GM19324 (cell line): Measurements from ENCODE around the gene ELF2.
"Not testable (repeated sequence)": the region's sequence is repeated elsewhere in the genome, so short reads cannot be mapped to it uniquely, and the experiment has no call there.

Source experiments
- ATAC-seq: cut with Tn5 transposase; IDR thresholded peaks from one replicate; pipeline ENCODE4 v1.9.1; 2021; ENCODE audit warnings: mild to moderate bottlenecking, moderate library complexity; ENCODE audit not compliant: unreplicated experiment, low FRiP score

The ELF2 gene

GRCh38 chr4:139144911-139145551, 32.0 kb downstream of the ELF2 start:
- no peak for ATAC-seq

GRCh38 chr4:139144161-139144859, 32.7 kb downstream of the ELF2 start:
- no peak for ATAC-seq

GRCh38 chr4:139142980-139143379, 34.0 kb downstream of the ELF2 start:
- ATAC-seq = no peak

GRCh38 chr4:139142087-139142486, 34.9 kb downstream of the ELF2 start:
- no peak for ATAC-seq

- no peak for ATAC-seq
Measured at GRCh38 chr4:139137763-139138162, 39.3 kb downstream of the ELF2 start.

- no peak for ATAC-seq
Measured at GRCh38 chr4:139134403-139134802, 42.6 kb downstream of the ELF2 start.

GRCh38 chr4:139131209-139131870, 45.7 kb downstream of the ELF2 start:
- no peak for ATAC-seq

- ATAC-seq = no peak
Measured at GRCh38 chr4:139129206-139129605, 47.8 kb downstream of the ELF2 start.

- no peak for ATAC-seq
Measured at GRCh38 chr4:139126898-139127297, 50.1 kb downstream of the ELF2 start.

- no peak for ATAC-seq
Measured at GRCh38 chr4:139123910-139124309, 53.1 kb downstream of the ELF2 start.

GRCh38 chr4:139118365-139118764, 58.7 kb downstream of the ELF2 start:
- ATAC-seq = no peak

- no peak for ATAC-seq
Measured at GRCh38 chr4:139115226-139115625, 61.8 kb downstream of the ELF2 start.

- not testable (repeated sequence) for ATAC-seq
Measured at GRCh38 chr4:139114795-139115194, 62.2 kb downstream of the ELF2 start.

GRCh38 chr4:139112650-139113049, 64.4 kb downstream of the ELF2 start:
- ATAC-seq = no peak

- no peak for ATAC-seq
Measured at GRCh38 chr4:139108567-139109128, 68.4 kb downstream of the ELF2 start.

- ATAC-seq = peak; percentile 71
Measured at GRCh38 chr4:139099366-139099982, 77.5 kb downstream of the ELF2 start.

GRCh38 chr4:139092271-139092670, 84.7 kb downstream of the ELF2 start:
- no peak for ATAC-seq

GRCh38 chr4:139085141-139085540, 91.9 kb downstream of the ELF2 start:
- ATAC-seq = no peak

- ATAC-seq = no peak
Measured at GRCh38 chr4:139084804-139085093, 92.3 kb downstream of the ELF2 start.

- peak; percentile 70 for ATAC-seq
Measured at GRCh38 chr4:139083956-139084803, 92.8 kb downstream of the ELF2 start.
